Transverse colon (tissue), 4 donors: ENCODE measurements around the gene ENPP3.

Experiments used
- EP300 ChIP-seq: sonication (generic); formaldehyde crosslinking; IDR thresholded peaks from one replicate; pipeline ENCODE4 v1.6.1; 2017; ENCODE audit warnings: antibody characterized with exemption, low read depth
- POLR2A ChIP-seq: fragments of 450-650 bp; IDR thresholded peaks from one replicate; pipeline ENCODE4 v1.6.1; 2016; ENCODE audit warnings: antibody characterized with exemption, mild to moderate bottlenecking, moderate library complexity
- POLR2AphosphoS5 ChIP-seq, 3 donors: sonication (generic); formaldehyde crosslinking; IDR thresholded peaks; one replicate each; pipeline ENCODE4 v1.6.1; 2016; ENCODE audit warnings: antibody characterized with exemption in 3 of 3
- TF ChIP-seq, protein P1 (sequence below), 5 experiments: fragments of 200-600 bp in 3 of 5; fragments of 450-650 bp in 2 of 5; sonication (generic) in 3 of 5; IDR thresholded peaks; 1 replicate in 2 of 5; 2 replicates in 3 of 5; pipeline ENCODE4 v1.5.1; 2016 to 2017; ENCODE audit warnings: antibody characterized with exemption in 5 of 5, inconsistent platforms in 3 of 5, mild to moderate bottlenecking in 2 of 5, moderate library complexity in 1 of 5

DNA sequence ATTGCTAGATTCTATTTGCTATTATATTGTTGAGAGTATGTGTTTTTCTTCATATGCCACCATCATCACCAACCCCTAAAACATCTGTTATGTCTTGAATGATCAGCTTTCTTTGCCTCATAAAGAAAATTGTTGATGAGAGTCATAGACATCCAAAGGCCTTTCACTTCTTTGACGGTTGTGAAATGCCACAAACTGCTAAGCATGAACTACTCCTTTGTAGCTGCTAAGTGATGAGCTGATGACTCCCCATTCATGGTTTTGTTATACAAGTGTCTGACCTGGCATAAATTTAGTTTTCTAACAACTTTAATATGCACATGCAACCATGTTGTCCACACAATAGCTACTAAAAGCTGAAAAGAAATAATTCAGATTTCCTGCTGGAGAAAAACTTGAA lies 8.4 kb upstream of the ENPP3 start:
- TF ChIP-seq, protein P1, sequence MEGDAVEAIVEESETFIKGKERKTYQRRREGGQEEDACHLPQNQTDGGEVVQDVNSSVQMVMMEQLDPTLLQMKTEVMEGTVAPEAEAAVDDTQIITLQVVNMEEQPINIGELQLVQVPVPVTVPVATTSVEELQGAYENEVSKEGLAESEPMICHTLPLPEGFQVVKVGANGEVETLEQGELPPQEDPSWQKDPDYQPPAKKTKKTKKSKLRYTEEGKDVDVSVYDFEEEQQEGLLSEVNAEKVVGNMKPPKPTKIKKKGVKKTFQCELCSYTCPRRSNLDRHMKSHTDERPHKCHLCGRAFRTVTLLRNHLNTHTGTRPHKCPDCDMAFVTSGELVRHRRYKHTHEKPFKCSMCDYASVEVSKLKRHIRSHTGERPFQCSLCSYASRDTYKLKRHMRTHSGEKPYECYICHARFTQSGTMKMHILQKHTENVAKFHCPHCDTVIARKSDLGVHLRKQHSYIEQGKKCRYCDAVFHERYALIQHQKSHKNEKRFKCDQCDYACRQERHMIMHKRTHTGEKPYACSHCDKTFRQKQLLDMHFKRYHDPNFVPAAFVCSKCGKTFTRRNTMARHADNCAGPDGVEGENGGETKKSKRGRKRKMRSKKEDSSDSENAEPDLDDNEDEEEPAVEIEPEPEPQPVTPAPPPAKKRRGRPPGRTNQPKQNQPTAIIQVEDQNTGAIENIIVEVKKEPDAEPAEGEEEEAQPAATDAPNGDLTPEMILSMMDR (IDR thresholded peaks at IDR 0.05), result no peak
- no peak for TF ChIP-seq POLR2A
- TF ChIP-seq POLR2AphosphoS5 (IDR thresholded peaks at IDR 0.05), result no peak
- no peak for TF ChIP-seq EP300
